Measurements from ENCODE around the gene TMSB4X.

GRCh38 chrX:12977761-12978204 lies 2.9 kb downstream of the TMSB4X start:
- TF ChIP-seq CTCF (IDR thresholded peaks at IDR 0.05) (no peak), POLR2A (IDR thresholded peaks at IDR 0.05) (no peak), EP300 (IDR thresholded peaks at IDR 0.05) (no peak), POLR2AphosphoS5 (IDR thresholded peaks at IDR 0.05) (no peak)
